ENCODE measurements around the gene PRKAR1B.

PRKAR1B gene

GRCh38 chr7:631964-632830, 94.9 kb downstream of the PRKAR1B start:
- no peaks in the 10 kb centered on the region for H3K27me3 ChIP-seq (replicated peaks; ENCODE audit: control insufficient read depth, insufficient read depth, low read length)
- TF ChIP-seq CTCF (IDR thresholded peaks at IDR 0.05; ENCODE audit: insufficient read depth, low read length, poor library complexity, severe bottlenecking) = no peak
- DNase-seq (ENCODE audit: extremely low read depth, insufficient read length) = no peak
- no peak overlapping the region for H3K4me3 ChIP-seq (replicated peaks; ENCODE audit: low read depth, low read length)
- H3K36me3 ChIP-seq (ENCODE audit: control insufficient read depth, insufficient read depth, low read length) = peaks cover 2% of the 10 kb centered on the region

- no peak for DNase-seq (ENCODE audit: extremely low read depth, insufficient read length)
- H3K36me3 ChIP-seq (ENCODE audit: control insufficient read depth, insufficient read depth, low read length) = peaks cover 2% of the 10 kb centered on the region
- H3K4me3 ChIP-seq (replicated peaks; ENCODE audit: low read depth, low read length) = no peak overlapping the region
- no peak for TF ChIP-seq CTCF (IDR thresholded peaks at IDR 0.05; ENCODE audit: insufficient read depth, low read length, poor library complexity, severe bottlenecking)
- H3K27me3 ChIP-seq (replicated peaks; ENCODE audit: control insufficient read depth, insufficient read depth, low read length) = no peaks in the 10 kb centered on the region
Observed at GRCh38 chr7:631291-631711, 95.8 kb downstream of the PRKAR1B start.

GRCh38 chr7:630539-630938, 96.5 kb downstream of the PRKAR1B start:
- TF ChIP-seq CTCF (IDR thresholded peaks at IDR 0.05; ENCODE audit: insufficient read depth, low read length, poor library complexity, severe bottlenecking) = no peak
- H3K4me3 ChIP-seq (replicated peaks; ENCODE audit: low read depth, low read length) = no peak overlapping the region
- no peak for DNase-seq (ENCODE audit: extremely low read depth, insufficient read length)
- H3K36me3 ChIP-seq (ENCODE audit: control insufficient read depth, insufficient read depth, low read length) = peaks cover 2% of the 10 kb centered on the region
- no peaks in the 10 kb centered on the region for H3K27me3 ChIP-seq (replicated peaks; ENCODE audit: control insufficient read depth, insufficient read depth, low read length)

- H3K4me3 ChIP-seq (replicated peaks; ENCODE audit: low read depth, low read length) = no peak overlapping the region
Observed at GRCh38 chr7:630111-630511, 97.0 kb downstream of the PRKAR1B start.

GRCh38 chr7:628826-629225, 98.3 kb downstream of the PRKAR1B start:
- H3K36me3 ChIP-seq (ENCODE audit: control insufficient read depth, insufficient read depth, low read length) = no peaks in the 10 kb centered on the region; the same call in none of the 2 replicates
- TF ChIP-seq CTCF (IDR thresholded peaks at IDR 0.05; ENCODE audit: insufficient read depth, low read length, poor library complexity, severe bottlenecking) = no peak
- DNase-seq (ENCODE audit: extremely low read depth, insufficient read length) = no peak
- H3K4me3 ChIP-seq (replicated peaks; ENCODE audit: low read depth, low read length) = no peak overlapping the region
- H3K27me3 ChIP-seq (replicated peaks; ENCODE audit: control insufficient read depth, insufficient read depth, low read length) = no peaks in the 10 kb centered on the region

More at GRCh38 chr7:630111-630511, 97.0 kb downstream of the PRKAR1B start:
- H3K36me3 ChIP-seq (ENCODE audit: control insufficient read depth, insufficient read depth, low read length) = no peaks in the 10 kb centered on the region; the same call in 1 of the 2 replicates
- TF ChIP-seq CTCF (IDR thresholded peaks at IDR 0.05; ENCODE audit: insufficient read depth, low read length, poor library complexity, severe bottlenecking) = no peak
- no peaks in the 10 kb centered on the region for H3K27me3 ChIP-seq (replicated peaks; ENCODE audit: control insufficient read depth, insufficient read depth, low read length)
- DNase-seq (ENCODE audit: extremely low read depth, insufficient read length) = no peak
